Measurements from ENCODE around the gene FCGBP.
"Not testable (repeated sequence)": the region's sequence is repeated elsewhere in the genome, so short reads cannot be mapped to it uniquely, and the experiment has no call there.

FCGBP gene

DNA sequence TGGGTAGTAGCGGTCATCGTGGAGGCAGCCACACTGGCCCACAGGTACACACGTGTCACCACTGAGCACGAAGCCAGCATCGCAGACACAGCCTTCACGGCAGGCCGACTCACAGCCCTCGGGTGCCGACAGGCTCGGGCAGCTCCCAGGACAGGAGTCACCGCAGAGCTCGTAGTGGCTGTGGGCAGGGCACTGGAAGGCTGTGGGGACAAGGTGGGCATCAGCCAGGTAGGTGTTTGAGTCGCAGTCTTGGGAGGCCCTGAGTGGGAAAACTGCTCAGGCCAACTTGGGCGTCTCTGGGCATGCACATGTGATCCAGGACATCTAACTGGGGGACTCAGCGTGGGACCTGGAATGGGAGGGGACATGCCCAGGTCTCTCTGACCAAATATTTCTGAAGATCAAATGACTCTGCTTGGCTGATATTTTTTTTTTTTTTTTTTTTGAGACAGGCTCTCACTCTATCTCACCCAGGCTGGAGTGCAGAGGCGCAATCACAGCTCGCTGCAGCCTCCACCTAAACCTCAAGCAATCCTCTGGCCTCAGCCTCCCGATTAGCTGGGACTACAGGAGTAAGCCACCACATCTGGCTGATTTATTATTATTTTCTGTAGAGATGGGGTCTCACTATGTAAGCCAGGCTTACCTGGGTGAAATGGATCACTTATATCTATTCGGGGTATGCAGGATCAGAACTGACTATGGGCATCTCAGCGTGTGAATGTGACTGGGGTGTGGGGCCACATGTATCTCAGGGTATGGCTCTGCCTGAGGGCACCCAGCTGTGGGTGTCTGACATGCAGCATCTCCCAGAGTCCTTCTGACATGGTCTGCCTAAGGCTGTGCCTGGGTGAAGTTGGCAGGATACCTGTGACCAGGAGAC, 44.3 kb downstream of the FCGBP start:
- DNase-seq: not testable (repeated sequence)

- DNase-seq: not testable (repeated sequence)
Observed at GRCh38 chr19:39887456-39887951, 46.9 kb downstream of the FCGBP start.

- DNase-seq: not testable (repeated sequence)
Observed at GRCh38 chr19:39885821-39886554, 48.4 kb downstream of the FCGBP start.

DNA sequence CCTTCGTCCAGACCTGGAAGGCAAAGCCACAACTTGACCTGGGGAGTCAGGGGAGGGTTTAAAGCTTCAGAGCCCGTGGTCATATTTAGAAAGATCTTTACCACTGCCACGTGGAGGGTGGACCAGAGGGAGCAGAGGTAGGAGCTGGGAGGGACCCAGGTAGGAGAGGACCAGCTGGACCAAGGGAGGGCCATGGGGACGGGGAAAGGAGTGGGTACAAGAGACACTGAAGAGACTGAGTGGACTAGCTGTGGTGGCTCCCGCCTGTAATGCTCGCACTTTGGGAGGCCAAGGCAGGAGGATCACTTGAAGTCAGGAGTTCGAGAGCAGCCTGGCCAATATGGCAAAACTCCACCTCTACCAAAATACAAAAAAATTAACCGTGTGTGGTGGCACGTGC, 49.7 kb downstream of the FCGBP start:
- DNase-seq: not testable (repeated sequence)

All from NCI-H446 treated with DMSO at 0.1 percent for 48 hours (cell line).